IMR-90 (cell line): Measurements from ENCODE around the gene MORC2. TPM values are rescaled to one million over a fixed set of nuclear protein-coding genes. Genes with fewer than 3 reads are reported as not detected.

Experiments used
- ATAC-seq: fragments of 200-7000 bp; cut with Tn5 transposase; 2 replicates; pipeline ENCODE4 v1.9.1; 2020; ENCODE audit warnings: low read depth, mild to moderate bottlenecking, moderate library complexity
- BruUV-seq: library from RNA; stranded (reverse); fragments of 400-500 nt; replicated peaks from 2 replicates; lab custom pipeline; 2021; lab: Mats Ljungman, UMichigan
- CTCF ChIA-PET: fragments of 300-600 bp; formaldehyde crosslinking; extraction: SDS; loops from one replicate; lab custom pipeline; 2021; ENCODE audit warnings: antibody characterized with exemption; lab: Yijun Ruan, JAX
- POLR2A ChIA-PET: fragments of 300-600 bp; sonication (Branson Sonifier 250); formaldehyde crosslinking; loops from one replicate; lab custom pipeline; 2022; ENCODE audit warnings: antibody characterized with exemption; ENCODE audit not compliant: unreplicated experiment; lab: Charles Lee
- DNase-seq: peaks from one replicate; pipeline ENCODE4 v3.0.0; 2013
- H2AFZ ChIP-seq: replicated peaks from 2 replicates; pipeline ENCODE3; 2013; ENCODE audit warnings: low read length, mild to moderate bottlenecking; ENCODE audit not compliant: poor library complexity
- H2AK5ac ChIP-seq: 2 replicates; pipeline ENCODE4 v1.6.1; 2013; ENCODE audit warnings: low read depth, low read length, inconsistent platforms
- H2AK9ac ChIP-seq: replicated peaks from 2 replicates; pipeline ENCODE3; 2013; ENCODE audit warnings: mild to moderate bottlenecking, low read depth, low read length, moderate library complexity; ENCODE audit not compliant: poor library complexity
- H2BK120ac ChIP-seq: 2 replicates; pipeline ENCODE4 v1.6.1; 2013; ENCODE audit warnings: low read depth, low read length, inconsistent platforms
- H2BK15ac ChIP-seq: 3 replicates; pipeline ENCODE4 v1.6.1; 2013; ENCODE audit warnings: low read depth, low read length, inconsistent platforms
- H2BK20ac ChIP-seq: 2 replicates; pipeline ENCODE4 v1.6.1; 2013; ENCODE audit warnings: low read depth, mild to moderate bottlenecking, inconsistent platforms, low read length, moderate library complexity
- H2BK5ac ChIP-seq: 2 replicates; pipeline ENCODE4 v1.6.1; 2013; ENCODE audit warnings: mild to moderate bottlenecking, low read depth, low read length, inconsistent platforms; ENCODE audit not compliant: poor library complexity, severe bottlenecking
- H3K14ac ChIP-seq: replicated peaks from 2 replicates; pipeline ENCODE4 v1.6.1; 2013; ENCODE audit warnings: low read depth, low read length, inconsistent platforms
- H3K18ac ChIP-seq: 2 replicates; pipeline ENCODE4 v1.6.1; 2013; ENCODE audit warnings: low read depth, low read length, control low read depth
- H3K23ac ChIP-seq: 2 replicates; pipeline ENCODE4 v1.6.1; 2013; ENCODE audit warnings: low read depth, low read length, inconsistent platforms
- H3K27ac ChIP-seq: 2 replicates; pipeline ENCODE4 v1.5.1; 2013; ENCODE audit warnings: mild to moderate bottlenecking, control low read depth, low read length; ENCODE audit not compliant: insufficient read depth
- H3K27me3 ChIP-seq: 2 replicates; pipeline ENCODE4 v1.6.1; 2013; ENCODE audit warnings: low read length; ENCODE audit not compliant: control insufficient read depth, insufficient read depth
- H3K36me3 ChIP-seq: 2 replicates; pipeline ENCODE4 v1.6.1; 2013; ENCODE audit warnings: low read length, mixed read lengths; ENCODE audit not compliant: control insufficient read depth, insufficient read depth
- H3K4ac ChIP-seq: 2 replicates; pipeline ENCODE4 v1.6.1; 2013; ENCODE audit warnings: low read depth, low read length, inconsistent platforms
- H3K4me1 ChIP-seq: 2 replicates; pipeline ENCODE4 v1.6.1; 2013; ENCODE audit warnings: low read length, mixed read lengths; ENCODE audit not compliant: control insufficient read depth, insufficient read depth
- H3K4me2 ChIP-seq: 2 replicates; pipeline ENCODE4 v1.6.1; 2013; ENCODE audit warnings: low read depth, mild to moderate bottlenecking, control low read depth, low read length, moderate library complexity
- H3K4me3 ChIP-seq: 2 replicates; pipeline ENCODE4 v1.5.1; 2013; ENCODE audit warnings: low read depth, mild to moderate bottlenecking, control low read depth, low read length, moderate library complexity; ENCODE audit not compliant: insufficient read depth
- H3K56ac ChIP-seq: 2 replicates; pipeline ENCODE4 v1.6.1; 2013; ENCODE audit warnings: low read length, inconsistent platforms; ENCODE audit not compliant: insufficient read depth; ENCODE audit errors: extremely low read depth
- H3K79me1 ChIP-seq, 2 experiments: 2 replicates each; pipeline ENCODE4 v1.6.1; 2013; ENCODE audit warnings: low read length in 2 of 2, inconsistent platforms in 1 of 2, low read depth in 1 of 2
- H3K9ac ChIP-seq: 2 replicates; pipeline ENCODE4 v1.6.1; 2013; ENCODE audit warnings: low read depth, low read length, control low read depth
- H3K9me1 ChIP-seq: 2 replicates; pipeline ENCODE4 v1.6.1; 2013; ENCODE audit warnings: low read length, inconsistent platforms; ENCODE audit not compliant: insufficient read depth
- H3K9me3 ChIP-seq: 2 replicates; pipeline ENCODE4 v1.6.1; 2013; ENCODE audit warnings: low read length; ENCODE audit not compliant: control insufficient read depth, insufficient read depth
- H4K20me1 ChIP-seq: 2 replicates; pipeline ENCODE4 v1.6.1; 2013; ENCODE audit warnings: low read length, inconsistent platforms; ENCODE audit not compliant: insufficient read depth
- H4K5ac ChIP-seq: 2 replicates; pipeline ENCODE4 v1.6.1; 2013; ENCODE audit warnings: mild to moderate bottlenecking, low read depth, low read length, control low read depth
- H4K8ac ChIP-seq, 2 experiments: 2 replicates each; pipeline ENCODE4 v1.6.1; 2013; ENCODE audit warnings: low read depth in 2 of 2, low read length in 2 of 2, control low read depth in 1 of 2, inconsistent platforms in 1 of 2
- H4K91ac ChIP-seq: 2 replicates; pipeline ENCODE4 v1.6.1; 2013; ENCODE audit warnings: low read depth, low read length, inconsistent platforms; ENCODE audit not compliant: insufficient read depth
- FOS ChIP-seq: fragments of 150-350 bp; IDR thresholded peaks from 2 replicates; pipeline ENCODE4 v1.6.1; 2016; ENCODE audit warnings: low read depth, low read length
- MXI1 ChIP-seq: IDR thresholded peaks from 2 replicates; pipeline ENCODE4 v1.6.1; 2012; ENCODE audit warnings: low read depth, mild to moderate bottlenecking, low read length, moderate library complexity, borderline replicate concordance
- RAD21 ChIP-seq: IDR thresholded peaks from 2 replicates; pipeline ENCODE4 v1.6.1; 2012; ENCODE audit warnings: low read length, improper control_type of control experiment
- RFX5 ChIP-seq: IDR thresholded peaks from 2 replicates; pipeline ENCODE4 v1.8.0; 2012; ENCODE audit warnings: low read depth, mild to moderate bottlenecking, low read length, moderate library complexity
- SMC3 ChIP-seq: fragments of 150-350 bp; IDR thresholded peaks from 2 replicates; pipeline ENCODE4 v1.6.1; 2016; ENCODE audit warnings: low read depth, mild to moderate bottlenecking, antibody characterized with exemption, low read length, moderate library complexity
- WGBS, 2 experiments: methylation state at CpG; one replicate each; pipeline versions ENCODE4 v1.1.5 to v1.1.7; 2013; ENCODE audit warnings: missing lambda C conversion rate in 2 of 2; ENCODE audit not compliant: insufficient read length in 1 of 2; ENCODE audit errors: extremely low coverage in 2 of 2; 5-methylcytosine and 5-hydroxymethylcytosine counted together
- dilution Hi-C: fragments of 300-500 bp; cut with HindIII; formaldehyde crosslinking; loops from one replicate; pipeline ENCODE4 v1.14.3; 2018; ENCODE audit warnings: low sequenced_read_pairs; ENCODE audit not compliant: unreplicated experiment
- in situ Hi-C: fragments of 300-500 bp; cut with MboI; formaldehyde crosslinking; loops from 3 replicates; pipeline ENCODE4 v1.14.3; 2019; ENCODE audit warnings: low sequenced_read_pairs, inconsistent platforms, mixed read lengths
- intact Hi-C: fragments of 100-400 bp; cut with micrococcal nuclease; formaldehyde crosslinking; loops from 2 replicates; pipeline ENCODE4 v1.10.0; 2022
- polyA plus RNA-seq, 3 experiments: library from polyadenylated mRNA; depleted of rRNA; stranded (reverse); fragments of >200 nt; gene quantifications; 2 replicates each; pipeline ENCODE4 v1.2.3, GENCODE V29; 2012; ENCODE audit warnings: low replicate concordance in 1 of 3
- total RNA-seq: library from RNA; depleted of rRNA; stranded (reverse); fragments of >200 nt; gene quantifications from 2 replicates; pipeline ENCODE4 v1.2.3, GENCODE V29; 2012
- TF ChIP-seq, protein P1 (sequence below): fragments of 150-350 bp; IDR thresholded peaks from 2 replicates; pipeline ENCODE4 v1.6.1; 2017; ENCODE audit warnings: mild to moderate bottlenecking, antibody characterized with exemption, low read length, low read depth

MORC2 gene
- total and polyA plus RNA-seq, 2 of the 4 experiments (the other 2 are of a cell fraction) = 15.8 to 24.7 TPM

DNA sequence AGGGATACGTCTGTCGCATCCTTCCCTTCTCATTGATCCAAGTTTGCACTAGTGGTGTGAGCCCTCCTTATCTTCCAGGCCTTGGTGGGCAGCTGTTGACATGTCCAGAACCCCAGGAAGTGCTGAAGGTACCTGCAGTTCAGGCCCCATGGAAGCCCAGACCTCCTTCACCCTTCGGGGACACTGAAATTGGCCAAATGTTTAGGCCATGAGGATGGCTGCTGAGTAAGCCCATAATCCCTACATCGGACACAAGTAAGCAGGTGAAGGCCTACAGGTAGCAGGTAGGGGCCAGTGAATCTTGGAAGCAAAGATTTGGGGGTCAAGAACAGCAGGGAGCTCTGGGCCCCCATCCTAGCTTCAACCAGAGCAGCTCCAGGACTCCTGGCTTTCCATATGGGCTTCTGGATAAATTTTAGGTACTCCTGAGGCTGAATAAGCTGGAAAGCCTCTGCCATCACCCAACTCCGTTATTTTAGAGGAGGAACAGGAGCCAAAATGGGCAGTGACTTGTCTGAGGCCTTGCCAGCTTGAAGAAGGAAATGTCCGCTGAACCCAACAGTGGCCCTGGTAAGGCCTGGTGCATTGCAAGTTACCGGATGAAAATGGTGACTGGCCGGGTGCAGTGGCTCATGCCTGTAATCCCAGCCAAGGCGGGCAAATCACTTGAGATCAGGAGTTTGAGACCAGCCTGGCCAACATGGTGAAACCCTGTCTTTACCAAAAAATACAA lies 45.2 kb downstream of the MORC2 start:
- no peak overlapping the region for H4K8ac ChIP-seq
- DNase-seq (no peak), ATAC-seq (no peak)
- H3K4me2 ChIP-seq = no peak overlapping the region
- H4K5ac ChIP-seq = no peak overlapping the region
- H2AFZ ChIP-seq = no peak overlapping the region
- H3K4ac ChIP-seq = no peak overlapping the region
- POLR2A ChIA-PET = no interaction called here
- H2BK5ac ChIP-seq = no peak overlapping the region
- CTCF ChIA-PET = no interaction called here
- H2AK5ac ChIP-seq = no peak overlapping the region
- H2BK20ac ChIP-seq = no peak overlapping the region
- no peak overlapping the region for H4K91ac ChIP-seq
- no peaks in the 10 kb centered on the region; the same call in 1 of the 2 replicates for H3K9me1 ChIP-seq
- in situ Hi-C loops = loop anchor here (5.0 to 10.0 kb wide), 2 partner anchors 161 to 289 kb away; partner anchors contain the start of gene SLC35E4
- H4K20me1 ChIP-seq = no peaks in the 10 kb centered on the region; the same call in 1 of the 2 replicates
- no peak overlapping the region for H3K9ac ChIP-seq
- no peaks in the 10 kb centered on the region for H3K9me3 ChIP-seq
- H3K56ac ChIP-seq = no peak overlapping the region
- H2AK9ac ChIP-seq = no peak overlapping the region
- H3K23ac ChIP-seq = no peak overlapping the region
- no peaks in the 10 kb centered on the region; a peak in 1 of 4 replicates for H3K79me1 ChIP-seq
- no peak overlapping the region for H3K27ac ChIP-seq
- intact Hi-C loops = no loop called here
- no peak overlapping the region for H2BK15ac ChIP-seq
- WGBS, 2 experiments = 100% methylated on average over 1 of the region's 9 CpGs; no CpG with 5 or more reads in 1 of the 2 experiments
- H2BK120ac ChIP-seq = no peak overlapping the region
- no peak overlapping the region for H3K18ac ChIP-seq
- no peaks in the 10 kb centered on the region for H3K27me3 ChIP-seq
- no peak overlapping the region for H3K14ac ChIP-seq
- dilution Hi-C loops = no loop called here
- BruUV-seq = no TSS peak
- no peaks in the 10 kb centered on the region; the same call in 1 of the 2 replicates for H3K4me1 ChIP-seq
- peaks cover 33% of the 10 kb centered on the region for H3K36me3 ChIP-seq
- no peak overlapping the region for H3K4me3 ChIP-seq
- no peak for TF ChIP-seq FOS
- no peak for TF ChIP-seq RAD21
- TF ChIP-seq MXI1 = no peak
- TF ChIP-seq SMC3 = no peak
- TF ChIP-seq RFX5 = no peak
- TF ChIP-seq, protein P1, sequence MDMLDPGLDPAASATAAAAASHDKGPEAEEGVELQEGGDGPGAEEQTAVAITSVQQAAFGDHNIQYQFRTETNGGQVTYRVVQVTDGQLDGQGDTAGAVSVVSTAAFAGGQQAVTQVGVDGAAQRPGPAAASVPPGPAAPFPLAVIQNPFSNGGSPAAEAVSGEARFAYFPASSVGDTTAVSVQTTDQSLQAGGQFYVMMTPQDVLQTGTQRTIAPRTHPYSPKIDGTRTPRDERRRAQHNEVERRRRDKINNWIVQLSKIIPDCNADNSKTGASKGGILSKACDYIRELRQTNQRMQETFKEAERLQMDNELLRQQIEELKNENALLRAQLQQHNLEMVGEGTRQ = no peak
